Mesenchymal stem cell (in vitro differentiated cells and primary cell): ENCODE data around the gene CDK4.
A peak's percentile ranks its signal among the peaks of the same experiment; 100 is the strongest.

Experiments used
- DNase-seq: peaks from one replicate; pipeline ENCODE4 v3.0.0-alpha.2; 2013
- H2AFZ ChIP-seq: one replicate; pipeline ENCODE4 v1.6.1; 2013; ENCODE audit warnings: low read depth, mild to moderate bottlenecking, control low read depth, inconsistent platforms, low read length, moderate library complexity
- H2AK5ac ChIP-seq: 2 replicates; pipeline ENCODE4 v1.6.1; 2013; ENCODE audit warnings: low read length, moderate library complexity, mild to moderate bottlenecking, inconsistent platforms; ENCODE audit not compliant: severe bottlenecking
- H2BK120ac ChIP-seq: one replicate; pipeline ENCODE4 v1.6.1; 2013; ENCODE audit warnings: low read depth, mild to moderate bottlenecking, inconsistent platforms, low read length, moderate library complexity
- H2BK12ac ChIP-seq, 2 experiments: one replicate each; pipeline ENCODE4 v1.6.1; 2013; ENCODE audit warnings: inconsistent platforms in 2 of 2, low read length in 2 of 2, mild to moderate bottlenecking in 2 of 2, moderate library complexity in 2 of 2, control low read depth in 1 of 2
- H2BK15ac ChIP-seq: one replicate; pipeline ENCODE4 v1.6.1; 2013; ENCODE audit warnings: mild to moderate bottlenecking, low read depth, inconsistent platforms; ENCODE audit not compliant: poor library complexity, severe bottlenecking
- H2BK5ac ChIP-seq: 2 replicates; pipeline ENCODE4 v1.6.1; 2013; ENCODE audit warnings: low read depth, mild to moderate bottlenecking, low read length, control low read depth, inconsistent platforms; ENCODE audit not compliant: poor library complexity, severe bottlenecking
- H3K14ac ChIP-seq, 2 experiments: one replicate each; pipeline ENCODE4 v1.6.1; 2013; ENCODE audit warnings: inconsistent platforms in 2 of 2, low read length in 2 of 2, control low read depth in 1 of 2, mild to moderate bottlenecking in 1 of 2, moderate library complexity in 1 of 2
- H3K18ac ChIP-seq, 2 experiments: one replicate each; pipeline ENCODE4 v1.6.1; 2013; ENCODE audit warnings: inconsistent platforms in 2 of 2, low read length in 2 of 2, control low read depth in 1 of 2, low read depth in 1 of 2, mild to moderate bottlenecking in 1 of 2
- H3K23ac ChIP-seq, 2 experiments: one replicate each; pipeline ENCODE4 v1.6.1; 2013; ENCODE audit warnings: inconsistent platforms in 2 of 2, low read length in 2 of 2, mild to moderate bottlenecking in 2 of 2, moderate library complexity in 2 of 2, control low read depth in 1 of 2
- H3K27ac ChIP-seq: 2 replicates; pipeline ENCODE4 v1.5.1; 2013; ENCODE audit warnings: mild to moderate bottlenecking, moderate library complexity, low read length, control low read depth, inconsistent platforms; ENCODE audit not compliant: poor library complexity, severe bottlenecking
- H3K27me3 ChIP-seq, 2 experiments: 2 replicates each; pipeline versions ENCODE4 v1.6.1 to v1.7.0; 2013; ENCODE audit warnings: low read length in 2 of 2, mild to moderate bottlenecking in 2 of 2, moderate library complexity in 2 of 2, control low read depth in 1 of 2, inconsistent platforms in 1 of 2; ENCODE audit not compliant: control insufficient read depth in 1 of 2, insufficient read depth in 1 of 2
- H3K36me3 ChIP-seq, 2 experiments: 2 replicates each; pipeline versions ENCODE4 v1.6.1 to v1.7.0; 2013; ENCODE audit warnings: low read length in 2 of 2, control low read depth in 1 of 2, inconsistent platforms in 1 of 2, low read depth in 1 of 2, mild to moderate bottlenecking in 1 of 2; ENCODE audit not compliant: insufficient read depth in 2 of 2, control insufficient read depth in 1 of 2
- H3K4ac ChIP-seq, 2 experiments: one replicate each; pipeline ENCODE4 v1.6.1; 2013; ENCODE audit warnings: inconsistent platforms in 2 of 2, low read length in 2 of 2, mild to moderate bottlenecking in 2 of 2, moderate library complexity in 2 of 2, control low read depth in 1 of 2, low read depth in 1 of 2
- H3K4me1 ChIP-seq: 2 replicates; pipeline ENCODE4 v1.6.1; 2013; ENCODE audit warnings: low read depth, low read length, control low read depth; ENCODE audit not compliant: control insufficient read depth, insufficient read depth
- H3K4me2 ChIP-seq: 2 replicates; pipeline ENCODE4 v1.6.1; 2013; ENCODE audit warnings: low read length, mild to moderate bottlenecking, inconsistent platforms; ENCODE audit not compliant: poor library complexity, severe bottlenecking
- H3K4me3 ChIP-seq, 2 experiments: 2 replicates each; pipeline versions ENCODE4 v1.5.1 to v1.7.0; 2013; ENCODE audit warnings: low read length in 2 of 2, mild to moderate bottlenecking in 2 of 2, control low read depth in 1 of 2, low read depth in 1 of 2; ENCODE audit not compliant: insufficient read depth in 1 of 2
- H3K79me1 ChIP-seq: replicated peaks from 2 replicates; pipeline ENCODE4 v1.6.1; 2013; ENCODE audit warnings: mild to moderate bottlenecking, control low read depth, low read length, inconsistent platforms; ENCODE audit not compliant: poor library complexity, severe bottlenecking
- H3K9ac ChIP-seq: 2 replicates; pipeline ENCODE4 v1.7.0; 2013; ENCODE audit warnings: mild to moderate bottlenecking, low read length, moderate library complexity
- H3K9me3 ChIP-seq: 2 replicates; pipeline ENCODE4 v1.7.0; 2013; ENCODE audit warnings: mild to moderate bottlenecking, low read length; ENCODE audit not compliant: control insufficient read depth
- H4K8ac ChIP-seq: one replicate; pipeline ENCODE4 v1.6.1; 2013; ENCODE audit warnings: inconsistent platforms, mild to moderate bottlenecking, low read length, moderate library complexity
- H4K91ac ChIP-seq: one replicate; pipeline ENCODE4 v1.6.1; 2013; ENCODE audit warnings: mild to moderate bottlenecking, low read length, inconsistent platforms
- WGBS: methylation state at CpG from one replicate; pipeline ENCODE4 v1.1.7; 2013; ENCODE audit warnings: mixed read lengths; 5-methylcytosine and 5-hydroxymethylcytosine counted together

CDK4 gene

DNA sequence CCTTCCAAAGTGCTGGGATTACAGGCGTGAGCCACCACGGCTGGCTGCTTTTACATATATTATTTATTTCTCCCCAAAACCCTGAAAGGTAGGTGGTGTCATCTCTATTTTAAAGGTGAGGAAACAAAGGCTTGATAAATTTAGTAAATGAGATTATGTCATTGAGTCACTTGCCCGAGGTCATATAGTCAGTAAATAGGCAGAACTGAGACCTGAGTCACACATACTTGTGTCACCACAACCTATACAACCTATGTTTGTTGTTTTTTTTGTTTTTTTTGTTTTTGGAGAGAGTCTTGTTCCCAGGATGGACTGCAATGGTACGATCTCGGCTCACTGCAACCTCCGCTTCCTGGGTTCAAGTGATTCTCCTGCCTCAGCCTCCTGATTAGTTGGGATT is 43.2 kb upstream of the CDK4 start:
- H2BK5ac ChIP-seq: no peak overlapping the region
- H3K27ac ChIP-seq: no peak overlapping the region
- H3K27me3 ChIP-seq: no peaks in the 10 kb centered on the region
- WGBS: 96% methylated on average over 3 of the region's 6 CpGs
- H4K91ac ChIP-seq: no peak overlapping the region
- H2BK120ac ChIP-seq: no peak overlapping the region
- peaks cover 5% of the 10 kb centered on the region for H3K79me1 ChIP-seq
- no peak overlapping the region for H3K4me2 ChIP-seq
- no peak overlapping the region for H3K4me3 ChIP-seq
- H3K36me3 ChIP-seq: peaks cover 23 to 73% of the 10 kb centered on the region in 2 experiments
- no peaks in the 10 kb centered on the region for H3K9me3 ChIP-seq
- H2AK5ac ChIP-seq: no peak overlapping the region
- peak; percentile 54 for DNase-seq
- H3K14ac ChIP-seq: no peak overlapping the region
- H2BK12ac ChIP-seq: no peak overlapping the region
- no peak overlapping the region for H2AFZ ChIP-seq
- no peak overlapping the region for H3K18ac ChIP-seq
- H3K4ac ChIP-seq: no peak overlapping the region
- no peaks in the 10 kb centered on the region for H3K4me1 ChIP-seq
- H2BK15ac ChIP-seq: no peak overlapping the region
- no peak overlapping the region for H3K23ac ChIP-seq
- H4K8ac ChIP-seq: no peak overlapping the region
- H3K9ac ChIP-seq: no peak overlapping the region

GRCh38 chr12:57793920-57794319 is 41.8 kb upstream of the CDK4 start:
- Histone ChIP-seq H2AK5ac (no peak overlapping the region), H2BK5ac (no peak overlapping the region), H3K27me3 (no peaks in the 10 kb centered on the region), H3K36me3 (peaks cover 22 to 72% of the 10 kb centered on the region in 2 experiments), H3K9ac (peak overlapping the region; percentile 85), H2AFZ (no peak overlapping the region), H3K18ac (no peak overlapping the region), H3K4me2 (no peak overlapping the region), H2BK120ac (no peak overlapping the region), H4K91ac (no peak overlapping the region), H3K14ac (no peak overlapping the region), H3K4ac (no peak overlapping the region), H3K79me1 (peaks cover 5% of the 10 kb centered on the region), H3K4me1 (no peaks in the 10 kb centered on the region), H4K8ac (no peak overlapping the region), H3K27ac (no peak overlapping the region), H2BK12ac (no peak overlapping the region), H2BK15ac (no peak overlapping the region), H3K23ac (no peak overlapping the region), H3K4me3 (peak overlapping the region in 1 of 2 experiments; percentile 30), H3K9me3 (no peaks in the 10 kb centered on the region)
- peak; percentile 93 for DNase-seq
- 44% methylated on average over 1 of the region's 1 CpG for WGBS

DNA sequence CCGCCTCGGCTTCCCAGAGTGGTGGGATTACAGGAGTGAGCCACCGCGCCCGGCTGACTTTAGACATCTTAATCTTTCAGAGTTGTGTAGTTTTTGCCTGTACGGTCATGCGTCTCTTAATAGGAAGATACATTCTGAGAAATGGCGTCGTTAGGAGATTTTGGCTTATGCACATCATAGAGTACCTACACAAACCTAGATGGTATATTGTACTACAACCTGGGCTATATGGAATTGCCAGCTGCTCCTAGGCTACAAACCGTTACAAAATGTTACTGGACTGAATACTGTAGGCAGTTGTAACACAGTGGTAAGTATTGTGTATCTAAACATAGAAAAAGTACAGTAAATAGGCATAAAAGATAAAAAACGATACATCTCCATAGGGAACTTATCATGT is 31.8 kb upstream of the CDK4 start:
- H3K4me2 ChIP-seq: no peak overlapping the region
- H3K4me1 ChIP-seq: no peaks in the 10 kb centered on the region
- no peak overlapping the region for H2BK5ac ChIP-seq
- peaks cover 20 to 61% of the 10 kb centered on the region in 2 experiments for H3K36me3 ChIP-seq
- no peak overlapping the region for H3K18ac ChIP-seq
- H2BK120ac ChIP-seq: no peak overlapping the region
- no peak overlapping the region for H3K27ac ChIP-seq
- H3K14ac ChIP-seq: no peak overlapping the region
- peak overlapping the region in 1 of 2 experiments; percentile 31 for H3K4me3 ChIP-seq
- no peak overlapping the region for H2BK12ac ChIP-seq
- no peaks in the 10 kb centered on the region for H3K9me3 ChIP-seq
- no peak overlapping the region for H2BK15ac ChIP-seq
- H3K79me1 ChIP-seq: peaks cover 26% of the 10 kb centered on the region
- no peak overlapping the region for H4K91ac ChIP-seq
- DNase-seq: no peak
- no peak overlapping the region for H2AFZ ChIP-seq
- peak overlapping the region; percentile 33 for H3K9ac ChIP-seq
- no peak overlapping the region for H3K23ac ChIP-seq
- peak overlapping the region; percentile 20 for H2AK5ac ChIP-seq
- no peak overlapping the region for H3K4ac ChIP-seq
- H4K8ac ChIP-seq: no peak overlapping the region
- H3K27me3 ChIP-seq: no peaks in the 10 kb centered on the region
- WGBS: 97% methylated on average over 8 of the region's 11 CpGs

DNA sequence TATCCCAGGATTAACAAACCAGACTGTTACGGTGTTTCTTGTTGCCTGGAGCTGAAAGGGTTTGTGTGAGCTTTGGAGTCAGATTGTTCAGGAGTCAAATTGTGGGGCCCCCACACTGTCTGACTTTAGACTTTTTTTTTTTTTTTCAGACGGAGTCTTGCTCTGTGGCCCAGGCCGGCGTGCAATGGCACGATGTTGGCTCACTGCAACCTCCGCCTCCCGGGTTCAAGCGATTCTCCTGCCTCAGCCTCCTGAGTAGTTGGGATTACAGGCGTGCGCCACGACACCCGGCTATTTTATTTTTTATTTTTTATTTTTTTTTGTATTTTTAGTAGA is 31.3 kb upstream of the CDK4 start:
- no peak overlapping the region for H3K4ac ChIP-seq
- peaks cover 23% of the 10 kb centered on the region for H3K79me1 ChIP-seq
- peak overlapping the region; percentile 97 for H3K4me2 ChIP-seq
- H3K27me3 ChIP-seq: no peaks in the 10 kb centered on the region
- no peak overlapping the region for H2AFZ ChIP-seq
- no peak overlapping the region for H4K91ac ChIP-seq
- no peak overlapping the region for H3K18ac ChIP-seq
- peak overlapping the region in 1 of 2 experiments; percentile 99 for H3K4me3 ChIP-seq
- no peaks in the 10 kb centered on the region for H3K9me3 ChIP-seq
- no peak overlapping the region for H2BK5ac ChIP-seq
- H2BK15ac ChIP-seq: no peak overlapping the region
- H2BK120ac ChIP-seq: no peak overlapping the region
- no peak overlapping the region for H3K27ac ChIP-seq
- WGBS: 92% methylated on average over 10 of the region's 12 CpGs
- no peak overlapping the region for H3K14ac ChIP-seq
- no peak overlapping the region for H2AK5ac ChIP-seq
- peak overlapping the region; percentile 96 for H3K9ac ChIP-seq
- H3K23ac ChIP-seq: no peak overlapping the region
- DNase-seq: no peak
- no peak overlapping the region for H4K8ac ChIP-seq
- H3K36me3 ChIP-seq: peaks cover 16 to 57% of the 10 kb centered on the region in 2 experiments
- H2BK12ac ChIP-seq: no peak overlapping the region
- no peaks in the 10 kb centered on the region for H3K4me1 ChIP-seq
